Activated CD4-positive, alpha-beta T cell treated with anti-CD3 and anti-CD28 coated beads, Interleukin-2, amount 10 ng/mL, durations not matched to agents 24 days and 14 days (primary cell): ENCODE data around the gene IMPA2. TPM values are rescaled to one million over a fixed set of nuclear protein-coding genes. Genes with fewer than 3 reads are reported as not detected.

ENCODE experiments used
- DNase-seq: peaks from one replicate; pipeline ENCODE4 v3.0.0; 2022
- H3K27ac Mint-ChIP-seq: one replicate; pipeline ENCODE4 v1.8.0; 2022; ENCODE audit warnings: mild to moderate bottlenecking, mixed read lengths
- H3K27me3 Mint-ChIP-seq: one replicate; pipeline ENCODE4 v1.8.0; 2022; ENCODE audit warnings: mixed read lengths
- H3K36me3 Mint-ChIP-seq: one replicate; pipeline ENCODE4 v1.8.0; 2022; ENCODE audit warnings: low read depth, mild to moderate bottlenecking, mixed read lengths
- H3K4me1 Mint-ChIP-seq: one replicate; pipeline ENCODE4 v1.8.0; 2021; ENCODE audit warnings: mixed read lengths
- H3K4me3 Mint-ChIP-seq: one replicate; pipeline ENCODE4 v1.8.0; 2022; ENCODE audit warnings: mild to moderate bottlenecking, moderate library complexity, mixed read lengths
- H3K9me3 Mint-ChIP-seq: one replicate; pipeline ENCODE4 v1.8.0; 2021; ENCODE audit warnings: mixed read lengths
- intact Hi-C: fragments of 100-400 bp; cut with micrococcal nuclease; formaldehyde crosslinking; loops from one replicate; pipeline ENCODE4 v1.15.1; 2023
- total RNA-seq: library from RNA; stranded (reverse); gene quantifications from 2 replicates; pipeline ENCODE4 v1.2.3, GENCODE V29; 2022

IMPA2 gene
- total RNA-seq, 1 donor from 2014 or later, result 18.8 TPM

- no peaks in the 10 kb centered on the region for H3K27me3 Mint-ChIP-seq
- DNase-seq, result no peak
- peaks cover 4% of the 10 kb centered on the region for H3K4me1 Mint-ChIP-seq
- H3K4me3 Mint-ChIP-seq, result no peak overlapping the region
- H3K36me3 Mint-ChIP-seq, result no peaks in the 10 kb centered on the region
- intact Hi-C loops, result no loop called here
- H3K9me3 Mint-ChIP-seq, result no peaks in the 10 kb centered on the region
- no peak overlapping the region for H3K27ac Mint-ChIP-seq
These were observed 8.7 kb downstream of the IMPA2 start for GRCh38 chr18:11989966-11990380.

GRCh38 chr18:11990539-11990938 lies 9.2 kb downstream of the IMPA2 start:
- H3K9me3 Mint-ChIP-seq, result no peaks in the 10 kb centered on the region
- H3K4me1 Mint-ChIP-seq, result peaks cover 8% of the 10 kb centered on the region
- no peaks in the 10 kb centered on the region for H3K27me3 Mint-ChIP-seq
- no peak overlapping the region for H3K4me3 Mint-ChIP-seq
- H3K36me3 Mint-ChIP-seq, result no peaks in the 10 kb centered on the region
- H3K27ac Mint-ChIP-seq, result no peak overlapping the region
- intact Hi-C loops, result no loop called here
- DNase-seq, result no peak

GRCh38 chr18:11991021-11991795 lies 9.9 kb downstream of the IMPA2 start:
- DNase-seq, result no peak
- intact Hi-C loops, result no loop called here

GRCh38 chr18:11992096-11992790 lies 10.9 kb downstream of the IMPA2 start:
- intact Hi-C loops, result no loop called here
- no peaks in the 10 kb centered on the region for H3K36me3 Mint-ChIP-seq
- H3K4me1 Mint-ChIP-seq, result peaks cover 19% of the 10 kb centered on the region
- H3K9me3 Mint-ChIP-seq, result no peaks in the 10 kb centered on the region
- H3K27ac Mint-ChIP-seq, result no peak overlapping the region
- no peak for DNase-seq
- no peaks in the 10 kb centered on the region for H3K27me3 Mint-ChIP-seq
- H3K4me3 Mint-ChIP-seq, result no peak overlapping the region

More at GRCh38 chr18:11991021-11991795, 9.9 kb downstream of the IMPA2 start:
- H3K27me3 Mint-ChIP-seq, result no peaks in the 10 kb centered on the region
- H3K27ac Mint-ChIP-seq, result no peak overlapping the region
- H3K36me3 Mint-ChIP-seq, result no peaks in the 10 kb centered on the region
- no peak overlapping the region for H3K4me3 Mint-ChIP-seq
- H3K4me1 Mint-ChIP-seq, result peaks cover 14% of the 10 kb centered on the region
- no peaks in the 10 kb centered on the region for H3K9me3 Mint-ChIP-seq

- Mint-ChIP-seq H3K9me3 (no peaks in the 10 kb centered on the region), H3K4me3 (no peak overlapping the region), H3K27me3 (no peaks in the 10 kb centered on the region), H3K4me1 (peaks cover 19% of the 10 kb centered on the region), H3K36me3 (no peaks in the 10 kb centered on the region), H3K27ac (no peak overlapping the region)
- intact Hi-C loops, result no loop called here
- no peak for DNase-seq
These were observed 12.1 kb downstream of the IMPA2 start for GRCh38 chr18:11993264-11993916.

- intact Hi-C loops, result loop anchor here (2.0 kb wide), 1 partner anchor 262 kb away; no protein-coding TSS in a partner anchor
- Mint-ChIP-seq H3K4me3 (no peak overlapping the region), H3K9me3 (no peaks in the 10 kb centered on the region), H3K4me1 (peaks cover 19% of the 10 kb centered on the region), H3K27me3 (no peaks in the 10 kb centered on the region), H3K27ac (no peak overlapping the region), H3K36me3 (no peaks in the 10 kb centered on the region)
- no peak for DNase-seq
These were observed 13.0 kb downstream of the IMPA2 start for GRCh38 chr18:11994336-11994702.

GRCh38 chr18:11994703-11995444 lies 13.6 kb downstream of the IMPA2 start:
- intact Hi-C loops, result loop anchor here (1.0 to 2.0 kb wide), 2 partner anchors 57 to 262 kb away; no protein-coding TSS in a partner anchor
- H3K27ac Mint-ChIP-seq, result no peak overlapping the region
- DNase-seq, result no peak
- no peaks in the 10 kb centered on the region for H3K27me3 Mint-ChIP-seq
- H3K9me3 Mint-ChIP-seq, result no peaks in the 10 kb centered on the region
- H3K4me1 Mint-ChIP-seq, result peaks cover 19% of the 10 kb centered on the region
- no peak overlapping the region for H3K4me3 Mint-ChIP-seq
- H3K36me3 Mint-ChIP-seq, result no peaks in the 10 kb centered on the region

- Mint-ChIP-seq H3K4me1 (peaks cover 19% of the 10 kb centered on the region), H3K27ac (peak overlapping the region; percentile 60), H3K36me3 (no peaks in the 10 kb centered on the region), H3K4me3 (peak overlapping the region; percentile 53), H3K27me3 (no peaks in the 10 kb centered on the region), H3K9me3 (no peaks in the 10 kb centered on the region)
- DNase-seq, result peak; percentile 87
- intact Hi-C loops, result loop anchor here (1.0 to 2.0 kb wide), 2 partner anchors 57 to 263 kb away; no protein-coding TSS in a partner anchor
These were observed 14.3 kb downstream of the IMPA2 start for GRCh38 chr18:11995445-11996189.

- Mint-ChIP-seq H3K27ac (no peak overlapping the region), H3K9me3 (no peaks in the 10 kb centered on the region)
These were observed 15.0 kb downstream of the IMPA2 start for GRCh38 chr18:11996190-11996754.

GRCh38 chr18:11996907-11997306 lies 15.6 kb downstream of the IMPA2 start:
- H3K36me3 Mint-ChIP-seq, result no peaks in the 10 kb centered on the region
- no peak for DNase-seq
- intact Hi-C loops, result no loop called here
- no peak overlapping the region for H3K27ac Mint-ChIP-seq
- peaks cover 19% of the 10 kb centered on the region for H3K4me1 Mint-ChIP-seq
- H3K27me3 Mint-ChIP-seq, result no peaks in the 10 kb centered on the region
- H3K4me3 Mint-ChIP-seq, result no peak overlapping the region
- no peaks in the 10 kb centered on the region for H3K9me3 Mint-ChIP-seq

More at GRCh38 chr18:11996190-11996754, 15.0 kb downstream of the IMPA2 start:
- Mint-ChIP-seq H3K4me3 (peak overlapping the region; percentile 53), H3K27me3 (no peaks in the 10 kb centered on the region), H3K4me1 (peaks cover 19% of the 10 kb centered on the region), H3K36me3 (no peaks in the 10 kb centered on the region)
- intact Hi-C loops, result no loop called here
- no peak for DNase-seq

GRCh38 chr18:11997466-11997865 lies 16.2 kb downstream of the IMPA2 start:
- Mint-ChIP-seq H3K27ac (no peak overlapping the region), H3K27me3 (no peaks in the 10 kb centered on the region), H3K4me3 (no peak overlapping the region), H3K36me3 (no peaks in the 10 kb centered on the region), H3K4me1 (peaks cover 19% of the 10 kb centered on the region), H3K9me3 (no peaks in the 10 kb centered on the region)
- intact Hi-C loops, result no loop called here
- no peak for DNase-seq

GRCh38 chr18:11998193-11998592 lies 16.9 kb downstream of the IMPA2 start:
- peaks cover 19% of the 10 kb centered on the region for H3K4me1 Mint-ChIP-seq
- no peaks in the 10 kb centered on the region for H3K9me3 Mint-ChIP-seq
- H3K36me3 Mint-ChIP-seq, result no peaks in the 10 kb centered on the region
- intact Hi-C loops, result no loop called here
- no peak overlapping the region for H3K27ac Mint-ChIP-seq
- H3K4me3 Mint-ChIP-seq, result no peak overlapping the region
- DNase-seq, result no peak
- no peaks in the 10 kb centered on the region for H3K27me3 Mint-ChIP-seq

GRCh38 chr18:11999429-11999828 lies 18.1 kb downstream of the IMPA2 start:
- Mint-ChIP-seq H3K27ac (no peak overlapping the region), H3K27me3 (no peaks in the 10 kb centered on the region), H3K4me1 (peaks cover 19% of the 10 kb centered on the region), H3K9me3 (no peaks in the 10 kb centered on the region), H3K36me3 (no peaks in the 10 kb centered on the region), H3K4me3 (no peak overlapping the region)
- intact Hi-C loops, result no loop called here
- no peak for DNase-seq
